ENCODE measurements around the gene CCDC28B.

- TF ChIP-seq POLR2AphosphoS5 (IDR thresholded peaks at IDR 0.05) (peak in 2 of 3 donors; percentile 82 to 88), POLR2A (IDR thresholded peaks at IDR 0.05) (peak in 1 of 3 donors; percentile 26), CTCF (IDR thresholded peaks at IDR 0.05 in 8 of 11, conservative IDR thresholded peaks at IDR 0.05 in 3 of 11) (no peak)
These were observed 49.6 kb downstream of the CCDC28B start for GRCh38 chr1:32249831-32250525.

Measured in spleen (tissue), 7 donors.